ENCODE measurements around the gene ANKS1A.

DNA sequence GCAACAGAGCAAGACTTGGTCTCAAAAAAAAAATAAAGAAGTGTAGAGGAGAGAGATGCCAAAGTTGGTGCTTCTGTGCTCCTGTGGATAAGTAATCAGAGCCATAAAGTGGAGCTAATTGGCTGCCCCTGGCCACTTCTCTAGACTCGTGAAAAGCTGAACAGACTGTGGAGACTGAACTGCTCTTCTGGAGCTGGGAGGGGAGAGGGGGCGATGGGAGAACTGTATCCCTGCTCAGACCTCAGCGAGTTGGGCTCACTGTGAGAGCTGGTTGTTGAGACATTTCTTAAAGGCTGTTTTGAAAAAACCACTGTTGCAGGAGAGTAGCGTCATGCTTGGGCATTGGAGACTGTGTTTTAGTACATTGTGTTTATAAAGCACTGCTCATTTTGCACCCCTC lies 126.4 kb downstream of the ANKS1A start:
- no peak for TF ChIP-seq EZH2 (IDR thresholded peaks at IDR 0.05; ENCODE audit: insufficient read depth, poor library complexity, severe bottlenecking)
- no peak for TF ChIP-seq EZH2phosphoT487 (IDR thresholded peaks at IDR 0.05; ENCODE audit: insufficient read depth, low read depth)
